Mucosa of descending colon (tissue), 3 donors: Measurements from ENCODE around the gene DCAF10. TPM values are rescaled to one million over a fixed set of nuclear protein-coding genes. Genes with fewer than 3 reads are reported as not detected.
"Not testable (repeated sequence)": the region's sequence is repeated elsewhere in the genome, so short reads cannot be mapped to it uniquely, and the experiment has no call there.

ENCODE experiments used
- ATAC-seq: fragments of 200-7000 bp; cut with Tn5 transposase; one replicate; pipeline ENCODE4 v1.9.1; 2020; ENCODE audit warnings: mild to moderate bottlenecking, moderate library complexity
- DNase-seq, 3 donors: peaks; one replicate each; pipeline ENCODE4 v3.0.0-alpha.2; 2020
- H3K36me3 ChIP-seq: fragments of 200-600 bp; one replicate; pipeline ENCODE4 v1.8.0; 2021; ENCODE audit warnings: low read depth, mild to moderate bottlenecking
- H3K4me1 ChIP-seq: fragments of 200-600 bp; one replicate; pipeline ENCODE4 v1.8.0; 2021; ENCODE audit warnings: low read depth, mild to moderate bottlenecking
- H3K4me3 ChIP-seq: fragments of 200-600 bp; one replicate; pipeline ENCODE4 v1.8.0; 2021; ENCODE audit warnings: mild to moderate bottlenecking
- H3K9me3 ChIP-seq: fragments of 200-600 bp; one replicate; pipeline ENCODE4 v1.8.0; 2021; ENCODE audit warnings: mild to moderate bottlenecking
- CTCF ChIP-seq: fragments of 200-600 bp; IDR thresholded peaks from one replicate; pipeline ENCODE4 v1.8.0; 2022; ENCODE audit warnings: antibody characterized with exemption, mild to moderate bottlenecking
- intact Hi-C, 2 donors: fragments of 100-400 bp; cut with DNase I in 1 of 2; cut with micrococcal nuclease in 1 of 2; formaldehyde crosslinking; loops; one replicate each; pipeline versions ENCODE4 v1.11.0 to v1.11.1; 2022; cut with DNase I, micrococcal nuclease
- long read RNA-seq, 2 donors: library from polyadenylated mRNA; unstranded; transcript quantifications; one replicate each; pipeline ENCODE4 v2.0.0, GENCODE V29; 2019 to 2021
- total RNA-seq, 3 donors: library from RNA; stranded (reverse); fragmentation: NEBNext Ultra II Directional in 2 of 3; extraction: Animal tissue kit (Norgen Biotek cat#: 25700) in 2 of 3; gene quantifications; one replicate each; pipeline versions ENCODE4 v1.2.1 to v1.2.4, GENCODE V29; 2021 to 2023
- donor health status: DM: no; HTN: no; CAD: no; lungs with moderate emphysema.
- donor health status: DM: no; HTN: no; CAD: no.
- donor health status: DM: no; HTN: yes; CAD: no.

The DCAF10 gene, protein sequence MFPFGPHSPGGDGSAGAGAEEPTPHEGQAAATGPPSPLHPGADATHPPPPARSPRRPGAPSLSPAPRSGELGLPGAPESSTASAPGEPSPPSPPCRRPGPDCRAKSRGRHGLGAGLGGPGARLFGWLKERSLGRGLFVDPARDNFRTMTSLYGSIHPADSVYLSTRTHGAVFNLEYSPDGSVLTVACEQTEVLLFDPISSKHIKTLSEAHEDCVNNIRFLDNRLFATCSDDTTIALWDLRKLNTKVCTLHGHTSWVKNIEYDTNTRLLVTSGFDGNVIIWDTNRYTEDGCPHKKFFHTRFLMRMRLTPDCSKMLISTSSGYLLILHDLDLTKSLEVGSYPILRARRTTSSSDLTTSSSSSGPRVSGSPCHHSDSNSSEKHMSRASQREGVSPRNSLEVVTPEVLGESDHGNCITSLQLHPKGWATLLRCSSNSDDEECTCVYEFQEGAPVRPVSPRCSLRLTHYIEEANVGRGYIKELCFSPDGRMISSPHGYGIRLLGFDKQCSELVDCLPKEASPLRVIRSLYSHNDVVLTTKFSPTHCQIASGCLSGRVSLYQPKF
- total RNA-seq = 10 to 100 TPM; 18.5 to 37.8 (median 26.6) TPM
- long read RNA-seq, donor 1, transcript DCAF10-202 (7 exons, 3,862 nt) = major isoform, 24 of 65 reads
- long read RNA-seq, donor 1, partial matches to known transcripts = 6 of 65 reads
- long read RNA-seq, donor 1, other reads (novel, unspliced or antisense) = 35 of 65 reads
- long read RNA-seq, donor 2, partial matches to known transcripts = 0 of 2 reads
- long read RNA-seq, donor 2, other reads (novel, unspliced or antisense) = 2 of 2 reads

GRCh38 chr9:37800631-37801286, at the start of gene DCAF10:
Gene DCAF10, plus strand, starts transcription at chr9:37800797. Its CDS starts 70 bp downstream, at chr9:37800867.
- H3K4me3 ChIP-seq = peak within 1 kb of the TSS; percentile 79
- ATAC-seq (peak; percentile 97), DNase-seq (peak; percentile 88 to 93 (median 91))
- TF ChIP-seq CTCF = no peak
- intact Hi-C loops = no loop called here
- no peaks in the 10 kb centered on the region for H3K9me3 ChIP-seq
- H3K4me1 ChIP-seq = peaks cover 17% of the 10 kb centered on the region
- no peaks in the 10 kb centered on the region for H3K36me3 ChIP-seq

DNA sequence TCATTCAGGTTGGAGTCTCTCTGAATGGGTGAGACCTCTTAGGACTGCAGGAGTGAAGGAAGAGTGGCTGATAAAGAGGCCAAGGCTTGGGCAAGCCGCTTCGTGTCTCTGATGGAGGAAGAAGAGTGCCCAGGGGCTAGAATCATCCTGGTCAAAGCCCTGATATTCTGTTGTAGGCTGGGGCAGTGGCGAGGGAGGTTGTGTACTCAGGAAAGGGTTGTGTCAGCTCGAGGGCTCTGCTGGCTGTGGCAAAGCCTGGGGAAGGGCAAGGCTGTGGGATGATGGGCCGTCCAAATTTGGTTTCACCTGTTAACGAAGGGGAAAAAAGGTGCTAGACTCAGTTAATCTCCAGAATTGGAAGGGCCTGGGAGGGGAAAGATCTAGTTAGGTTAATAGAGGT, 49.4 kb upstream of the DCAF10 start:
- Histone ChIP-seq H3K9me3 (no peaks in the 10 kb centered on the region), H3K36me3 (no peaks in the 10 kb centered on the region), H3K4me3 (no peak overlapping the region), H3K4me1 (peaks cover 6% of the 10 kb centered on the region)
- DNase-seq (no peak), ATAC-seq (no peak)
- intact Hi-C loops = no loop called here
- TF ChIP-seq CTCF = no peak

DNA sequence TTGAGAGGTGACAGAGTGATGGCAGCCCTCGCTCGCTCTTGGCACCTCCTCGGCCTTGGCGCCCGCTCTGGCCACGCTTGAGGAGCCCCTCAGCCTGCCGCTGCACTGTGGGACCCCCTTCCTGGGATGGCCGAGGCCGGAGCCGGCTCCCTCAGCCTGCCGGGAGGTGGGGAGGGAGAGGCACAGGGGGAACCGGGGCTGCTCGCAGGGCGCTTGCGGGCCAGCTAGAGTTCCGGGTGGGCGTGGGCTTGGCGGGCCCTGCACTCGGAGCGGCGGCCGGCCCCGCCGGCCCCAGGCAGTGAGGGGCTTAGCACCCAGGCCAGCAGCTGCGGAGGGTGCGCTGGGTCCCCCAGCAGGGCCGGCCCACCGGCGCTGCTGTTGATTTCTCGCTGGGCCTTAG, 48.9 kb upstream of the DCAF10 start:
- H3K4me3 ChIP-seq, H3K36me3 ChIP-seq, H3K4me1 ChIP-seq, ATAC-seq, intact Hi-C loops, DNase-seq, H3K9me3 ChIP-seq: not testable (repeated sequence)

DNA sequence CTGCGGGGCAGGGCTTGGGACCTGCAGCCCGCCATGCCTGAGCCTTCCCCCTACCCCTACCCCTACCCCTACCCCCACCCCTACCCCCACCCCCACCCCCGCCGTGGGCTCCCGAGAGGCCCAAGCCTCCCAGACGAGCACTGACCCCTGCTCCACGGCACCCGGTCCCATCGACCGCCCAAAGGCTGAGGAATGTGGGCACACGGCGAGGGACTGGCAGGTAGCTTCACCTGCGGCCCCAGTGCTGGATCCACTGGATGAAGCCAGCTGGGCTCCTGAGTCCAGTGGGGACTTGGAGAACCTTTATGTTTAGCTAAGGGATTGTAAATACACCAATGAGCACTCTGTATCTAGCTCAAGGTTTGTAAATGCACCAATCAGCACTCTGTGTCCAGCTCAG, 48.5 kb upstream of the DCAF10 start:
- H3K36me3 ChIP-seq, DNase-seq, H3K9me3 ChIP-seq, H3K4me1 ChIP-seq, intact Hi-C loops, ATAC-seq, H3K4me3 ChIP-seq: not testable (repeated sequence)

DNA sequence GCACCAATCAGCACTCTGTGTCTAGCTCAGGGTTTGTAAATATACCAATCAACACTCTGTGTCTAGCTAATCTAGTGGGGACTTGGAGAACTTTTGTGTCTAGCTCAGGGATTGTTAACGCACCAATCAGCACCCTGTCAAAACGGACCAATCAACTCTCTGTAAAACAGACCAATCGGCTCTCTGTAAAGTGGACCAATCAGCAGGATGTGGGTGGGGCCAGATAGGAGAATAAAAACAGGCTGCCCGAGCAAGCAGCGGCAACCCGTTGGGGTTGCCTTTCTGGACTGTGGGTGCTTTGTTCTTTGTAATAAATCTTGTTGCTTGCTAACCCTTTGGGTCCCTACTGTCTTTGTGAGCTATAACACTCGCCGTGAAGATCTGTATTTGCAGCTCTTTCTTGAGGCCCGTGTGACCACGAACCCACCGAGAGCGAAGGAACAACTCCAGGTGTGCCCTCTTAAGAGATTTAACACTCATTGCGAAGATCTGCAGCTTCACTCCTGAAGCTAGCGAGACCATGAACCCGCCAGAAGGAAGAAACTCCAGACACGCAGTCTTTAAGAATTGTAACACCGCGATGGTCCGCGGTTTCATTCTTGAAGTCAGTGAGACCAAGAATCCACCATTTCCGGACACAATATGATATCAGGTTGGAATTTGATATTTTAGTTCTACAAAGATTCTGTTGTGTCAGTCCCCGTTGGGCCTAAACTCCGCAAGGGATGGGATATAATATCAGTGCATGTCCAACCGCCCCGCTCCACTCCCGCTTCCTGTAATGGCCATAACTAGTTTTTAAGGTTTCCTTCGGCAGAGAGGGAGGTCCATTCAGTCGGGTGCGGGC, 47.7 kb upstream of the DCAF10 start:
- H3K9me3 ChIP-seq = no peaks in the 10 kb centered on the region
- peak in 1 of 3 donors; percentile 29 for DNase-seq
- no peak for TF ChIP-seq CTCF
- no peaks in the 10 kb centered on the region for H3K36me3 ChIP-seq
- no peak for ATAC-seq
- peaks cover 6% of the 10 kb centered on the region for H3K4me1 ChIP-seq
- intact Hi-C loops = no loop called here
- peak overlapping the region; percentile 44 for H3K4me3 ChIP-seq
